Endothelial cell of umbilical vein (primary cell): ENCODE results near the gene PID1.

ENCODE experiments used
- CTCF ChIP-seq, 2 donors: IDR thresholded peaks; 1 replicate in 1 of 2; 2 replicates in 1 of 2; pipeline ENCODE4 v1.5.1; 2011; ENCODE audit warnings: low read length in 2 of 2, mild to moderate bottlenecking in 2 of 2, moderate library complexity in 2 of 2, control low read depth in 1 of 2, inconsistent platforms in 1 of 2, low read depth in 1 of 2; ENCODE audit not compliant: insufficient read depth in 1 of 2; ENCODE audit errors: extremely low read depth in 1 of 2
- EZH2 ChIP-seq: IDR thresholded peaks from 2 replicates; pipeline ENCODE4 v1.6.1; 2012; ENCODE audit warnings: borderline replicate concordance, low read depth, mild to moderate bottlenecking, moderate library complexity, low read length, inconsistent platforms; ENCODE audit not compliant: severe bottlenecking
- FOS ChIP-seq: IDR thresholded peaks from 2 replicates; pipeline ENCODE4 v1.6.1; 2011; ENCODE audit warnings: mild to moderate bottlenecking, low read length, moderate library complexity, borderline replicate concordance; ENCODE audit not compliant: insufficient read depth
- GATA2 ChIP-seq: IDR thresholded peaks from 2 replicates; pipeline ENCODE4 v1.7.0; 2011; ENCODE audit warnings: low read depth, mild to moderate bottlenecking, moderate library complexity, mixed read lengths, low read length; ENCODE audit not compliant: insufficient read length, insufficient read depth
- JUN ChIP-seq: IDR thresholded peaks from 2 replicates; pipeline ENCODE4 v1.6.1; 2011; ENCODE audit warnings: borderline replicate concordance, low read depth; ENCODE audit not compliant: insufficient read length, insufficient read depth
- MAX ChIP-seq: IDR thresholded peaks from 2 replicates; pipeline ENCODE4 v1.6.1; 2011; ENCODE audit not compliant: insufficient read depth, insufficient read length
- MYC ChIP-seq: IDR thresholded peaks from one replicate; pipeline ENCODE4 v1.6.1; 2011; ENCODE audit warnings: mild to moderate bottlenecking, low read depth, low read length
- POLR2A ChIP-seq: IDR thresholded peaks from 2 replicates; pipeline ENCODE4 v1.6.1; 2012; ENCODE audit warnings: low read depth, mild to moderate bottlenecking, control low read depth, low read length
- POLR2AphosphoS5 ChIP-seq: IDR thresholded peaks from 2 replicates; pipeline ENCODE4 v1.6.1; 2012; ENCODE audit warnings: low read depth, mild to moderate bottlenecking, control low read depth, low read length, moderate library complexity; ENCODE audit not compliant: insufficient read depth

- TF ChIP-seq CTCF (IDR thresholded peaks at IDR 0.05; ENCODE audit: extremely low read depth in 1 of 2, insufficient read depth in 1 of 2, low read depth in 1 of 2, low read length in 2 of 2) = no peak
- TF ChIP-seq GATA2 = no peak
- no peak for TF ChIP-seq POLR2AphosphoS5
- TF ChIP-seq EZH2 = no peak
- no peak for TF ChIP-seq POLR2A
- no peak for TF ChIP-seq MYC
- TF ChIP-seq FOS = no peak
- no peak for TF ChIP-seq JUN
- TF ChIP-seq MAX = no peak
These were observed 183.1 kb downstream of the PID1 start for GRCh38 chr2:229087843-229088516.
